GM12878 (cell line): ENCODE data around the gene PTRH2. TPM values are rescaled to one million over a fixed set of nuclear protein-coding genes. Genes with fewer than 3 reads are reported as not detected.

Experiments
- CEBPB ChIP-seq, 2 experiments: fragments of 150-350 bp in 1 of 2; IDR thresholded peaks; 2 replicates each; pipeline ENCODE4 v1.6.1; 2012 to 2014; ENCODE audit warnings: low read depth in 2 of 2, low read length in 2 of 2, borderline replicate concordance in 1 of 2, inconsistent platforms in 1 of 2
- CHD4 ChIP-seq: fragments of 200-600 bp; sonication (generic); IDR thresholded peaks from 2 replicates; pipeline ENCODE4 v1.6.1; 2016; ENCODE audit warnings: mild to moderate bottlenecking
- ELK1 ChIP-seq: IDR thresholded peaks from 2 replicates; pipeline ENCODE4 v1.6.1; 2012; ENCODE audit warnings: low read depth, low read length, improper control_type of control experiment
- IRF4 ChIP-seq: IDR thresholded peaks from 2 replicates; pipeline ENCODE4 v1.6.1; 2011; ENCODE audit warnings: low read depth, low read length
- JUND ChIP-seq: IDR thresholded peaks from 2 replicates; pipeline ENCODE4 v1.6.1; 2012; ENCODE audit warnings: low read depth, mild to moderate bottlenecking, low read length, improper control_type of control experiment, moderate library complexity
- KDM1A ChIP-seq: fragments of 200-600 bp; sonication (generic); IDR thresholded peaks from 2 replicates; pipeline ENCODE4 v1.6.1; 2016; ENCODE audit warnings: borderline replicate concordance
- MXI1 ChIP-seq: fragments of 150-350 bp; IDR thresholded peaks from 2 replicates; pipeline ENCODE4 v1.6.1; 2011; ENCODE audit warnings: low read depth, mild to moderate bottlenecking, inconsistent platforms, low read length, improper control_type of control experiment
- NR2F1 ChIP-seq: fragments of 450-650 bp; conservative IDR thresholded peaks from 2 replicates; pipeline ENCODE4 v1.6.1; 2017; ENCODE audit warnings: mild to moderate bottlenecking
- NRF1 ChIP-seq: conservative IDR thresholded peaks from 2 replicates; pipeline ENCODE4 v1.6.1; 2011; ENCODE audit warnings: mild to moderate bottlenecking, low read depth, low read length, improper control_type of control experiment
- PAX8 ChIP-seq: fragments of 450-650 bp; IDR thresholded peaks from 2 replicates; pipeline ENCODE4 v1.6.1; 2017; ENCODE audit warnings: mild to moderate bottlenecking, moderate library complexity
- PML ChIP-seq: IDR thresholded peaks from 2 replicates; pipeline ENCODE4 v1.6.1; 2012; ENCODE audit warnings: low read length, inconsistent platforms
- RAD21 ChIP-seq: IDR thresholded peaks from 2 replicates; pipeline ENCODE4 v1.6.1; 2011; ENCODE audit warnings: mild to moderate bottlenecking, low read depth, low read length, moderate library complexity; ENCODE audit not compliant: insufficient read depth
- RELB ChIP-seq: fragments of 450-650 bp; IDR thresholded peaks from 2 replicates; pipeline ENCODE4 v1.6.1; 2017; ENCODE audit warnings: low read depth, mild to moderate bottlenecking, moderate library complexity
- SIN3A ChIP-seq: IDR thresholded peaks from 2 replicates; pipeline ENCODE4 v1.6.1; 2012; ENCODE audit warnings: low read depth, low read length, improper control_type of control experiment
- SIX5 ChIP-seq: IDR thresholded peaks from 2 replicates; pipeline ENCODE4 v1.6.1; 2011; ENCODE audit warnings: mild to moderate bottlenecking, low read depth, low read length, moderate library complexity; ENCODE audit not compliant: severe bottlenecking
- SMAD1 ChIP-seq: fragments of 450-650 bp; IDR thresholded peaks from 2 replicates; pipeline ENCODE4 v1.6.1; 2018; ENCODE audit warnings: mild to moderate bottlenecking, low read depth; ENCODE audit not compliant: partially characterized antibody
- SMAD5 ChIP-seq: IDR thresholded peaks from 2 replicates; pipeline ENCODE4 v1.6.1; 2016; ENCODE audit warnings: antibody characterized with exemption, low read depth
- SMC3 ChIP-seq: IDR thresholded peaks from 2 replicates; pipeline ENCODE4 v1.6.1; 2011; ENCODE audit warnings: low read length, improper control_type of control experiment, borderline replicate concordance
- SP1 ChIP-seq: IDR thresholded peaks from one replicate; pipeline ENCODE4 v1.6.1; 2011; ENCODE audit warnings: low read depth, low read length
- SRF ChIP-seq, 2 experiments: IDR thresholded peaks; 2 replicates each; pipeline ENCODE4 v1.6.1; 2011; ENCODE audit warnings: low read depth in 2 of 2, low read length in 2 of 2, mild to moderate bottlenecking in 1 of 2, moderate library complexity in 1 of 2
- TAF1 ChIP-seq: IDR thresholded peaks from 2 replicates; pipeline ENCODE4 v1.6.1; 2011; ENCODE audit warnings: mild to moderate bottlenecking, low read depth, low read length, borderline replicate concordance
- TCF12 ChIP-seq: IDR thresholded peaks from 2 replicates; pipeline ENCODE4 v1.6.1; 2011; ENCODE audit warnings: low read depth, mild to moderate bottlenecking, low read length
- USF2 ChIP-seq: IDR thresholded peaks from 2 replicates; pipeline ENCODE4 v1.6.1; 2011; ENCODE audit warnings: low read depth, low read length, improper control_type of control experiment, borderline replicate concordance
- ZNF622 ChIP-seq: fragments of 450-650 bp; IDR thresholded peaks from 2 replicates; pipeline ENCODE4 v1.6.1; 2017; ENCODE audit warnings: mild to moderate bottlenecking, inconsistent platforms
- ZZZ3 ChIP-seq: IDR thresholded peaks from 2 replicates; pipeline ENCODE4 v1.6.1; 2011; ENCODE audit warnings: low read depth; ENCODE audit not compliant: control insufficient read depth, insufficient read length
- polyA plus RNA-seq, 11 experiments: library from polyadenylated mRNA; depleted of rRNA in 4 of 11; unstranded in 6 of 11; stranded (reverse) in 5 of 11; fragments of >200 nt; fragmentation: Nextera tagmentation in 4 of 11; fragmentation: Illumina TruSeq in 1 of 11; extraction: Ambion mirVana in 4 of 11; extraction: Trizol in 1 of 11; gene quantifications; 1 replicate in 1 of 11; 2 replicates in 10 of 11; pipeline versions ENCODE4 v1.2.1 to v1.2.3, GENCODE V29; 2011 to 2016; ENCODE audit warnings: inconsistent platforms in 2 of 11, missing spikeins in 2 of 11, low read depth in 1 of 11
- total RNA-seq, 4 experiments: library from RNA; depleted of rRNA in 3 of 4; stranded (reverse); fragments of >200 nt in 3 of 4; fragmentation: Illumina TruSeq in 1 of 4; extraction: Trizol in 1 of 4; gene quantifications; 2 replicates each; pipeline versions ENCODE4 v1.2.1 to v1.2.3, GENCODE V29; 2013 to 2021
- TF ChIP-seq, protein P1 (sequence below): fragments of 450-650 bp; IDR thresholded peaks from 2 replicates; pipeline ENCODE4 v1.6.1; 2017; ENCODE audit warnings: borderline replicate concordance
- TF ChIP-seq, protein P2 (sequence below), 3 experiments: IDR thresholded peaks in 2 of 3; conservative IDR thresholded peaks in 1 of 3; 2 replicates each; pipeline ENCODE4 v1.5.1; 2011; ENCODE audit warnings: low read depth in 3 of 3, low read length in 3 of 3, mild to moderate bottlenecking in 3 of 3, control low read depth in 2 of 3, moderate library complexity in 2 of 3, inconsistent platforms in 1 of 3, mixed read lengths in 1 of 3; ENCODE audit not compliant: control insufficient read depth in 2 of 3, insufficient read depth in 1 of 3; ENCODE audit errors: extremely low read depth in 1 of 3

The PTRH2 gene
- total and polyA plus RNA-seq, 10 of the 15 experiments (the other 5 are each of a cell fraction or from before 2014, with no cell fraction given) = 37.7 to 156 (median 63.4) TPM

DNA sequence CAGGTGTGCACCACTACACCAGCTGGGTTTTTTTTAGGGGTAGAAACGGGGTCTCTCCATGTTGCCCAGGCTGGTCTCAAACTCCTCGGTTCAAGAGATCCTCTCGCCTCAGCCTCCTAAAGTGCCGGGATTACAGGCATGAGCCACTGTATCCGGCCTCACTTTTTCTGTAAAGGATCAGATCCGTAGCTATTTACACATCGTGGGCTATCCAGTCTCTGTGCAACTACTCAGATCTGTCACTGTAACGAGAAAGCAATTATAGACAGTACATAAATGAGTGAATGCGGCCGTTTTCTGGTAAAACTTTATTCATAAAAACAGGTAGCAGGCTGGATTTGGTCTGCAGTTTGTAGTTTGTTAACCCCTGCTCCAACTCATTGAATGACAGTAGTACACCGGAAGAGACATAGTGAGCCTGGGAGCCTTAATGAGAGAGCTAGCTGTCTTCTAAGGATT lies 44.8 kb upstream of the PTRH2 start (continued):
- TF ChIP-seq RELB (no peak), ELK1 (no peak), CHD4 (no peak), SMC3 (no peak), NRF1 (no peak), TCF12 (no peak), ZNF622 (no peak), RAD21 (no peak), MXI1 (no peak), USF2 (no peak), SMAD5 (no peak), KDM1A (no peak), PAX8 (no peak), PML (peak; percentile 74), SMAD1 (no peak), SIX5 (no peak), CEBPB (IDR thresholded peaks at IDR 0.05; ENCODE audit: borderline replicate concordance in 1 of 2, low read depth in 2 of 2, low read length in 2 of 2) (no peak), SP1 (no peak), ZZZ3 (no peak), SIN3A (no peak), IRF4 (peak; percentile 89; the same call in 1 of the 2 replicates), NR2F1 (no peak), TAF1 (no peak), JUND (no peak), SRF (IDR thresholded peaks at IDR 0.05; ENCODE audit: low read depth in 2 of 2, low read length in 2 of 2) (0 out of 4 replicates have a peak, but pooled peaks of 1 of the 2 experiments have one; percentile 24)
- TF ChIP-seq, protein P1, sequence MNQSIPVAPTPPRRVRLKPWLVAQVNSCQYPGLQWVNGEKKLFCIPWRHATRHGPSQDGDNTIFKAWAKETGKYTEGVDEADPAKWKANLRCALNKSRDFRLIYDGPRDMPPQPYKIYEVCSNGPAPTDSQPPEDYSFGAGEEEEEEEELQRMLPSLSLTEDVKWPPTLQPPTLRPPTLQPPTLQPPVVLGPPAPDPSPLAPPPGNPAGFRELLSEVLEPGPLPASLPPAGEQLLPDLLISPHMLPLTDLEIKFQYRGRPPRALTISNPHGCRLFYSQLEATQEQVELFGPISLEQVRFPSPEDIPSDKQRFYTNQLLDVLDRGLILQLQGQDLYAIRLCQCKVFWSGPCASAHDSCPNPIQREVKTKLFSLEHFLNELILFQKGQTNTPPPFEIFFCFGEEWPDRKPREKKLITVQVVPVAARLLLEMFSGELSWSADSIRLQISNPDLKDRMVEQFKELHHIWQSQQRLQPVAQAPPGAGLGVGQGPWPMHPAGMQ = no peak
- TF ChIP-seq, protein P2, sequence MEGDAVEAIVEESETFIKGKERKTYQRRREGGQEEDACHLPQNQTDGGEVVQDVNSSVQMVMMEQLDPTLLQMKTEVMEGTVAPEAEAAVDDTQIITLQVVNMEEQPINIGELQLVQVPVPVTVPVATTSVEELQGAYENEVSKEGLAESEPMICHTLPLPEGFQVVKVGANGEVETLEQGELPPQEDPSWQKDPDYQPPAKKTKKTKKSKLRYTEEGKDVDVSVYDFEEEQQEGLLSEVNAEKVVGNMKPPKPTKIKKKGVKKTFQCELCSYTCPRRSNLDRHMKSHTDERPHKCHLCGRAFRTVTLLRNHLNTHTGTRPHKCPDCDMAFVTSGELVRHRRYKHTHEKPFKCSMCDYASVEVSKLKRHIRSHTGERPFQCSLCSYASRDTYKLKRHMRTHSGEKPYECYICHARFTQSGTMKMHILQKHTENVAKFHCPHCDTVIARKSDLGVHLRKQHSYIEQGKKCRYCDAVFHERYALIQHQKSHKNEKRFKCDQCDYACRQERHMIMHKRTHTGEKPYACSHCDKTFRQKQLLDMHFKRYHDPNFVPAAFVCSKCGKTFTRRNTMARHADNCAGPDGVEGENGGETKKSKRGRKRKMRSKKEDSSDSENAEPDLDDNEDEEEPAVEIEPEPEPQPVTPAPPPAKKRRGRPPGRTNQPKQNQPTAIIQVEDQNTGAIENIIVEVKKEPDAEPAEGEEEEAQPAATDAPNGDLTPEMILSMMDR (IDR thresholded peaks at IDR 0.05 in 2 of 3, conservative IDR thresholded peaks at IDR 0.05 in 1 of 3; ENCODE audit: control insufficient read depth in 2 of 3, extremely low read depth in 1 of 3, insufficient read depth in 1 of 3, low read depth in 3 of 3, low read length in 3 of 3) = no peak
